Panc1 (cell line): Measurements from ENCODE around the gene SCYGR4. TPM values are rescaled to one million over a fixed set of nuclear protein-coding genes. Genes with fewer than 3 reads are reported as not detected.

Experiments
- ATAC-seq: fragments of 200-7000 bp; cut with Tn5 transposase; 2 replicates; pipeline ENCODE4 v1.9.1; 2020; ENCODE audit warnings: mild to moderate bottlenecking, moderate library complexity
- BruUV-seq: library from RNA; stranded (reverse); fragments of 400-500 nt; replicated peaks from 2 replicates; lab custom pipeline; 2021; lab: Mats Ljungman, UMichigan
- CTCF ChIA-PET: fragments of 300-600 bp; sonication (Branson Sonifier 250); formaldehyde crosslinking; loops from one replicate; lab custom pipeline; 2022; ENCODE audit warnings: antibody characterized with exemption; lab: Charles Lee
- POLR2A ChIA-PET: fragments of 300-600 bp; sonication (Branson Sonifier 250); formaldehyde crosslinking; loops from one replicate; lab custom pipeline; 2022; ENCODE audit warnings: antibody characterized with exemption; lab: Charles Lee
- DNase-seq: peaks from one replicate; pipeline ENCODE4 v3.0.0-alpha.2; 2010; ENCODE audit warnings: low read depth, low spot score
- H3K27ac ChIP-seq: 2 replicates; pipeline ENCODE4 v1.5.1; 2011; ENCODE audit warnings: mild to moderate bottlenecking, low read length, inconsistent platforms
- H3K27me3 ChIP-seq: fragments of 200-500 bp; sonication (Bioruptor generic); 2 replicates; pipeline ENCODE4 v1.6.0; 2014; ENCODE audit warnings: low read length, inconsistent platforms; ENCODE audit not compliant: control insufficient read depth, insufficient read depth
- H3K36me3 ChIP-seq: fragments of 200-500 bp; sonication (Bioruptor generic); 2 replicates; pipeline ENCODE4 v1.5.1; 2014; ENCODE audit warnings: inconsistent platforms, mild to moderate bottlenecking, low read length, moderate library complexity; ENCODE audit not compliant: control insufficient read depth, insufficient read depth
- H3K4me1 ChIP-seq: 2 replicates; pipeline ENCODE4 v1.5.1; 2011; ENCODE audit warnings: inconsistent platforms, mild to moderate bottlenecking, low read length, moderate library complexity; ENCODE audit not compliant: control insufficient read depth, insufficient read depth
- H3K4me3 ChIP-seq, 2 experiments: 2 replicates each; pipeline ENCODE4 v1.5.1; 2011 to 2012; ENCODE audit warnings: low read depth in 2 of 2, low read length in 2 of 2, mild to moderate bottlenecking in 2 of 2, inconsistent platforms in 1 of 2, moderate library complexity in 1 of 2
- H3K9me3 ChIP-seq: fragments of 200-500 bp; sonication (Bioruptor generic); 2 replicates; pipeline ENCODE4 v1.5.1; 2014; ENCODE audit warnings: low read depth, mild to moderate bottlenecking, inconsistent platforms, low read length, moderate library complexity; ENCODE audit not compliant: control insufficient read depth, insufficient read depth
- POLR2AphosphoS5 ChIP-seq: IDR thresholded peaks from 2 replicates; pipeline ENCODE4 v1.6.1; 2012; ENCODE audit warnings: mild to moderate bottlenecking, low read depth, low read length, moderate library complexity
- REST ChIP-seq, 2 experiments: IDR thresholded peaks; 2 replicates each; pipeline ENCODE4 v1.6.1; 2011 to 2012; ENCODE audit warnings: low read depth in 2 of 2, control low read depth in 1 of 2, low read length in 1 of 2, mild to moderate bottlenecking in 1 of 2, moderate library complexity in 1 of 2; ENCODE audit not compliant: insufficient read depth in 1 of 2
- SIN3A ChIP-seq: IDR thresholded peaks from 2 replicates; pipeline ENCODE4 v1.6.1; 2012; ENCODE audit warnings: low read depth, mild to moderate bottlenecking, low read length, moderate library complexity, borderline replicate concordance; ENCODE audit not compliant: insufficient read depth
- TCF7L2 ChIP-seq: IDR thresholded peaks from 2 replicates; pipeline ENCODE4 v1.6.1; 2011; ENCODE audit warnings: mild to moderate bottlenecking, low read depth, low read length, inconsistent platforms
- in situ Hi-C: cut with HindIII; loops from 2 replicates; pipeline ENCODE4 v1.10.0; 2016; ENCODE audit warnings: low sequenced_read_pairs, low pct_unique_long_range_greater_than_20kb
- intact Hi-C: fragments of 100-400 bp; cut with micrococcal nuclease; formaldehyde crosslinking; loops from one replicate; pipeline ENCODE4 v1.10.0; 2022; ENCODE audit not compliant: unreplicated experiment
- total RNA-seq: library from RNA; stranded (reverse); gene quantifications from one replicate; pipeline ENCODE4 v1.2.1, GENCODE V29; 2021; ENCODE audit not compliant: unreplicated experiment
- TF ChIP-seq, protein P1 (sequence below): fragments of 450-650 bp; IDR thresholded peaks from 2 replicates; pipeline ENCODE4 v1.5.1; 2017; ENCODE audit warnings: mild to moderate bottlenecking

The SCYGR4 gene
- total RNA-seq, 1 experiment from 2014 or later: not detected

GRCh38 chr2:227642656-227643055 lies 25.4 kb downstream of the SCYGR4 start:
- ATAC-seq (no peak), DNase-seq (no peak)
- POLR2A ChIA-PET: no interaction called here
- BruUV-seq: no TSS peak
- Histone ChIP-seq H3K27ac (no peak overlapping the region), H3K4me1 (no peaks in the 10 kb centered on the region), H3K27me3 (no peaks in the 10 kb centered on the region), H3K9me3 (no peaks in the 10 kb centered on the region), H3K4me3 (no peak overlapping the region), H3K36me3 (no peaks in the 10 kb centered on the region)
- TF ChIP-seq REST (IDR thresholded peaks at IDR 0.05; ENCODE audit: insufficient read depth in 1 of 2, low read depth in 2 of 2, low read length in 1 of 2) (no peak), SIN3A (no peak), POLR2AphosphoS5 (no peak), TCF7L2 (no peak)
- TF ChIP-seq, protein P1, sequence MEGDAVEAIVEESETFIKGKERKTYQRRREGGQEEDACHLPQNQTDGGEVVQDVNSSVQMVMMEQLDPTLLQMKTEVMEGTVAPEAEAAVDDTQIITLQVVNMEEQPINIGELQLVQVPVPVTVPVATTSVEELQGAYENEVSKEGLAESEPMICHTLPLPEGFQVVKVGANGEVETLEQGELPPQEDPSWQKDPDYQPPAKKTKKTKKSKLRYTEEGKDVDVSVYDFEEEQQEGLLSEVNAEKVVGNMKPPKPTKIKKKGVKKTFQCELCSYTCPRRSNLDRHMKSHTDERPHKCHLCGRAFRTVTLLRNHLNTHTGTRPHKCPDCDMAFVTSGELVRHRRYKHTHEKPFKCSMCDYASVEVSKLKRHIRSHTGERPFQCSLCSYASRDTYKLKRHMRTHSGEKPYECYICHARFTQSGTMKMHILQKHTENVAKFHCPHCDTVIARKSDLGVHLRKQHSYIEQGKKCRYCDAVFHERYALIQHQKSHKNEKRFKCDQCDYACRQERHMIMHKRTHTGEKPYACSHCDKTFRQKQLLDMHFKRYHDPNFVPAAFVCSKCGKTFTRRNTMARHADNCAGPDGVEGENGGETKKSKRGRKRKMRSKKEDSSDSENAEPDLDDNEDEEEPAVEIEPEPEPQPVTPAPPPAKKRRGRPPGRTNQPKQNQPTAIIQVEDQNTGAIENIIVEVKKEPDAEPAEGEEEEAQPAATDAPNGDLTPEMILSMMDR: no peak
- in situ Hi-C loops: no loop called here
- intact Hi-C loops: no loop called here
- CTCF ChIA-PET: no interaction called here

- no peak for TF ChIP-seq POLR2AphosphoS5
- no peak for TF ChIP-seq REST (IDR thresholded peaks at IDR 0.05; ENCODE audit: insufficient read depth in 1 of 2, low read depth in 2 of 2, low read length in 1 of 2)
- no peak for TF ChIP-seq SIN3A
- TF ChIP-seq TCF7L2: no peak
- TF ChIP-seq, protein P1: no peak
- in situ Hi-C loops: no loop called here
- Histone ChIP-seq H3K4me3 (no peak overlapping the region), H3K36me3 (no peaks in the 10 kb centered on the region), H3K4me1 (no peaks in the 10 kb centered on the region), H3K9me3 (no peaks in the 10 kb centered on the region), H3K27me3 (no peaks in the 10 kb centered on the region), H3K27ac (no peak overlapping the region)
- ChIA-PET POLR2A (no interaction called here), CTCF (no interaction called here)
- ATAC-seq (no peak), DNase-seq (no peak)
- intact Hi-C loops: no loop called here
- no TSS peak for BruUV-seq
These were observed 26.8 kb downstream of the SCYGR4 start for GRCh38 chr2:227643990-227644551.
